Uterus (tissue), 2 donors: ENCODE measurements around the gene FGFR2.

Source experiments
- POLR2A ChIP-seq, 2 donors: fragments of 450-650 bp; IDR thresholded peaks; one replicate each; pipeline ENCODE4 v1.6.1; 2016; ENCODE audit warnings: antibody characterized with exemption in 2 of 2, mild to moderate bottlenecking in 1 of 2, moderate library complexity in 1 of 2
- TF ChIP-seq, protein P1 (sequence below), 4 experiments: fragments of 200-600 bp in 2 of 4; fragments of 450-650 bp in 2 of 4; sonication (generic) in 2 of 4; IDR thresholded peaks; one replicate each; pipeline ENCODE4 v1.5.1; 2016 to 2019; ENCODE audit warnings: antibody characterized with exemption in 4 of 4, mild to moderate bottlenecking in 2 of 4, moderate library complexity in 1 of 4

DNA sequence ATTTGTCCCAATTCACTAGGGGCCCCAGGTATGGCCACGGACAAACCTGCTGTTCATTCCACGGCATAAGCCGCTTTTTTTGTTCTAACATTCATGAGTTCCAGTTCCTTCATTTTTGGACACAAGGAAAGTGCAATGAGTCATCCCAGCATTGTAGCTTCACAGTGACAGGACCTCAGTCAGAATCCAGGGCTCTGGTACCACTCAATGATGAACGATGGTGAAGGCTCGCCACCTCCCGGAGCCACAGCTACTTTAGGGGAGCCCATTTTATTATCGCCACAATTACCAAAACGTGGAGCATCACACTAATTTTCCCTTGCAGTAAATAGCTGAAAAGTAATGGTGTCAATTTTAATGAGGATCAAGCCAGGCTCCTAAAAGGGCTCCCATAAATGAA is 62.9 kb downstream of the FGFR2 start:
- TF ChIP-seq POLR2A (IDR thresholded peaks at IDR 0.05): no peak
- TF ChIP-seq, protein P1, sequence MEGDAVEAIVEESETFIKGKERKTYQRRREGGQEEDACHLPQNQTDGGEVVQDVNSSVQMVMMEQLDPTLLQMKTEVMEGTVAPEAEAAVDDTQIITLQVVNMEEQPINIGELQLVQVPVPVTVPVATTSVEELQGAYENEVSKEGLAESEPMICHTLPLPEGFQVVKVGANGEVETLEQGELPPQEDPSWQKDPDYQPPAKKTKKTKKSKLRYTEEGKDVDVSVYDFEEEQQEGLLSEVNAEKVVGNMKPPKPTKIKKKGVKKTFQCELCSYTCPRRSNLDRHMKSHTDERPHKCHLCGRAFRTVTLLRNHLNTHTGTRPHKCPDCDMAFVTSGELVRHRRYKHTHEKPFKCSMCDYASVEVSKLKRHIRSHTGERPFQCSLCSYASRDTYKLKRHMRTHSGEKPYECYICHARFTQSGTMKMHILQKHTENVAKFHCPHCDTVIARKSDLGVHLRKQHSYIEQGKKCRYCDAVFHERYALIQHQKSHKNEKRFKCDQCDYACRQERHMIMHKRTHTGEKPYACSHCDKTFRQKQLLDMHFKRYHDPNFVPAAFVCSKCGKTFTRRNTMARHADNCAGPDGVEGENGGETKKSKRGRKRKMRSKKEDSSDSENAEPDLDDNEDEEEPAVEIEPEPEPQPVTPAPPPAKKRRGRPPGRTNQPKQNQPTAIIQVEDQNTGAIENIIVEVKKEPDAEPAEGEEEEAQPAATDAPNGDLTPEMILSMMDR (IDR thresholded peaks at IDR 0.05): no peak
